HUES64 (cell line): ENCODE data around the gene DPH1.

Experiments used
- H3K27ac ChIP-seq: 2 replicates; pipeline ENCODE4 v1.7.0; 2013; ENCODE audit warnings: low read depth, low read length, inconsistent platforms
- H3K27me3 ChIP-seq: 2 replicates; pipeline ENCODE4 v1.6.1; 2013; ENCODE audit warnings: mild to moderate bottlenecking, low read length; ENCODE audit not compliant: insufficient read depth
- H3K36me3 ChIP-seq: 2 replicates; pipeline ENCODE4 v1.6.1; 2013; ENCODE audit warnings: mild to moderate bottlenecking, low read length; ENCODE audit not compliant: insufficient read depth
- H3K4me1 ChIP-seq: 2 replicates; pipeline ENCODE4 v1.6.1; 2013; ENCODE audit warnings: mild to moderate bottlenecking, low read length, moderate library complexity; ENCODE audit not compliant: insufficient read depth
- H3K4me3 ChIP-seq: 2 replicates; pipeline ENCODE4 v1.5.1; 2013; ENCODE audit warnings: mild to moderate bottlenecking, low read length, moderate library complexity
- H3K9ac ChIP-seq: 2 replicates; pipeline ENCODE4 v1.6.1; 2013; ENCODE audit warnings: mild to moderate bottlenecking, low read depth, low read length
- H3K9me3 ChIP-seq: 2 replicates; pipeline ENCODE4 v1.6.1; 2013; ENCODE audit warnings: low read depth, low read length; ENCODE audit not compliant: insufficient read depth
- WGBS: fragments of 150-250, 120-280 bp; methylation state at CpG from one replicate; pipeline ENCODE4 v1.1.7; 2013; ENCODE audit warnings: missing lambda C conversion rate; 5-methylcytosine and 5-hydroxymethylcytosine counted together

DPH1 gene

DNA sequence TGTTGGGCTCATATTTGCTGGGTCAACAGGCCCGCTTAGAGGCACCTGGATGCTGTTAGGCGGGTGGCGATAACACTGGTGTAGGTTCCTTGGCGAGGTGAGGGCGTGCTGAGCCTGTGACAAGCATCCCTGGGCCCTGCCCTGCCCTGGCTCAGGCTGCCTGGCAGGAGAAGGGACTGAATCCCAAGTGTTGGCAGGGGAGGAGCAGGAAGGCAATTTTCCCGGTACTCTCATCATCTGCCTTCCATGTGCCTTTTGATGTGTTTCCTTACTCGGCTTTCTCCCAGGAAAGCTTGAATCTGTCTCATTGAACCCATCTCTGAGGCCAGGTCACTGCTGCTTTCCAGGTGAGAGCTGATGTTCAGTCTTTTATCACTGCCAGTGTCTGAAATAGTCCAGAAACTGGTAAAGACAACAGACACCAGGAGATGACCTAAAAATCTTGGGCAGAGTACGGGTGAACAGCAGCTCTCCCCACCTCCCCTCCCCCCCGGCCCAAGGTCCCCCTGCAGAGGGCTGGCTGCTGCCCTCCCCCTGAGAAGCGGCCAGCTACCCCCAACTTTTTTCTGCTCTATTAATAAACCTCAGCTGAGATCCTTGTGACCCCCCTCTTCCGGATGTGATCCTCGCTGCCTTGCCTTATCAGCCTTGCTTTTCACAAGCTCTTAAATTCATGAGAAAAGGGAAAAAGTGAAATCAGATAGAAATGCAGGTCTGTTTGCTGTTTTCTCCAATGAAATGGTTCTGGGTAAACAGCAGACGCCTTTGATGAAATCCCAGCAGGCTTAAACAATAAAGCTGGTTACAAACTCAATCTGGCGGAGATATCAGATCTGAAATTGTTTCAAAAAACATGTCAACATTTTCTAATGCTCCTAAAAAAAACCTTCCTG, 33.8 kb upstream of the DPH1 start:
- H3K4me3 ChIP-seq, result no peak overlapping the region
- peaks cover 21% of the 10 kb centered on the region for H3K4me1 ChIP-seq
- WGBS, result 80% methylated on average over 13 of the region's 14 CpGs
- peaks cover 49% of the 10 kb centered on the region for H3K27me3 ChIP-seq
- H3K36me3 ChIP-seq, result no peaks in the 10 kb centered on the region
- H3K9ac ChIP-seq, result no peak overlapping the region
- no peak overlapping the region; the same call in 1 of the 2 replicates for H3K27ac ChIP-seq
- no peaks in the 10 kb centered on the region for H3K9me3 ChIP-seq

DNA sequence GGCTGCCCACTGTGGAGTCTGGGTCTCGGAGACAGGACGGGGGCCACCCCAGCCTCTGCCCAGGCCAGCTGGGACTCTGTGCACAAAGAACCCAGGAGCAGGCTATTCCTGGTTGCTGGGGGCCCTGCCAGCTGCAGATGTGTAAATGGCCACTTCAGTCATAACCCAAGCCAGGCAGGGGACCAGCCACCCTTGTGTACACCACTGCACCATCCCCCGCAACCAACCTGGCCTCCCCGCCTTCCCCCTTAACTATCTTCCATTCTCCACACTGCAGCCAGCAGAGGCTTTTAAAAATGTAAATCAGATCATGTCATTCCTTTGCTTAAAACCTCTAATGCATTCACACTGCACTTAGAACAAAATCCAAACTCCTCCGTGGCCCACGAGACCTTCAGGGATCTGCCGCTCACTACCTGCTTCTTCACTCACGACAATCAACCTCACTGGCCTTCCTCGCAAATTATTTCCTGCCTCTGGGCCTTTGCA, 33.1 kb upstream of the DPH1 start:
- H3K9me3 ChIP-seq, result no peaks in the 10 kb centered on the region
- peaks cover 49% of the 10 kb centered on the region for H3K27me3 ChIP-seq
- H3K36me3 ChIP-seq, result no peaks in the 10 kb centered on the region
- H3K4me1 ChIP-seq, result peaks cover 21% of the 10 kb centered on the region
- no peak overlapping the region; the same call in 1 of the 2 replicates for H3K27ac ChIP-seq
- H3K9ac ChIP-seq, result no peak overlapping the region
- H3K4me3 ChIP-seq, result no peak overlapping the region
- 63% methylated on average over 9 of the region's 9 CpGs for WGBS

DNA sequence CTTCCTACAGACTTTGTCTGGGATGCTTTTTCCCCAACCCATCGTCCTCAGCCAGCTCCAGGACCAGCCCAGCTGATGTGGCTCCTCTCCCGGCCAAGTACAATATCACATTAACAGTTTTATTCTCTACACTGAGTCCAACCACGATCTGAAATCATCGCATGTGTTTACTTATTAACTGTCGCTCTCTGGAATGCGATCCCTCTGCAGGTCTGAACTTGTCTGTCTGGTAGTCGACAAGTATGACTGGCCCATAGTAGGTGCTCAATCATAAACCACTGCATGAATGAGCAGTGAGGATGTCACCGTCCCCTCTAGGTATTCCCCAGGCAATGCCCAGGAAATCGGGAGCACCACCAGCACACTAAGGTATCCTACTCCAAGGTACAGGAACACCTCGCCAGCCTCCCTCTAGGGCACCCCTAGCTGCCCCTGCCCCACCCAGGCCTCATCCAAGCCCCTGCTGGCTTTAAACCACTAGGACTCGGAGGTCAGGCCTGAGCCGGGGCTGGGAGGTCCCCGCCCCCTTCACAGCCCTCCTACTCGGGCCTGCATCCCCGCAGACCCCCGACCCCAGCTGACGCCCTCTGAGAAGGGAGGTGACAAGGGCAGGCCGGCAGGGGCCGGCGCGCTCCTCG, 32.5 kb upstream of the DPH1 start:
- H3K27ac ChIP-seq, result no peak overlapping the region
- peaks cover 49% of the 10 kb centered on the region for H3K27me3 ChIP-seq

DNA sequence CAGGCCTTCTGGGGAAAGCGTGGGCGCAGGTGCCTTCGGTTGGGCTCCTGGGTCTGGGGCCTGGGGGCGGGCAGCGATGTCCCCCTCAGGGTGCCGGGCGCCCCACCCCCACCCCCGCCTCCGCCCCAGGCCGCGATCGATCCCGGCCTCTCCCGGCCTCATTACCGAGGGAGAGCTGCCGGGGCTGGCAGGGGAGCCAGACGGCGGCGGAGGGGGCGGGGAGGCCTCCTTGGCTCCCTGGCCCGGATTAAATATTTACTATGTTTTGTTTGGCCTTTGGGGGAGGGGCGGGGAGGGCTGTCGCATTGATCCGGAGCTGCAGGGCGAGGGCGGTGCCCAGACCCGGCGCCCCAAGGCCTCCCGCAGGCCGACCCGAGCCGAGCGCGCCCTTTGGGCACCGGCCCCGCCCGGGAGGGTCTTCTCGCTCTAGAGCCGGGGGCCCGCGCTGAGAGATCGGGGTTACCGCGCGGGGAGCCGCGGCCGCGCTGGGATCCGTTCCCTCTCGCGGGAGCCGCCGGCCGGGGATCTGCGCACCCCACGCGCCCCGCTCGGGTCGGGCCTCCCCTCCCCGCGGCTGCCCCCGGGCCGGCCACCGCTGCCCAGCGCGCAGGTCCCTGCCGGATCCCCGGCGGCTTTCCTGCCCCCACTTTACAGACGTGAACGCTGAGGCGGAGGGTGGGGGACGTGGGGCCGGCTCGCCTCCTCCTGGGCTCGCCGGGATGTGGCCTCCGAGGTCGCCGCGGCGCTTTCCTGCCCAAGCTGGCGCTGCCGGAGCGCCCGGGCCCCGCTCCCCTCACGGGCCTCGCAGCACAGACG, 31.8 kb upstream of the DPH1 start:
- Histone ChIP-seq H3K9me3 (no peaks in the 10 kb centered on the region), H3K4me3 (peak overlapping the region; percentile 54), H3K27ac (no peak overlapping the region), H3K9ac (peak overlapping the region; percentile 50; the same call in 1 of the 2 replicates), H3K36me3 (no peaks in the 10 kb centered on the region), H3K27me3 (peaks cover 49% of the 10 kb centered on the region), H3K4me1 (peaks cover 21% of the 10 kb centered on the region)
- WGBS, result 2% methylated on average over 86 of the region's 92 CpGs

More for the DNA sequence above, 32.5 kb upstream of the DPH1 start:
- H3K36me3 ChIP-seq, result no peaks in the 10 kb centered on the region
- peaks cover 21% of the 10 kb centered on the region for H3K4me1 ChIP-seq
- peak overlapping the region; percentile 54; the same call in 1 of the 2 replicates for H3K4me3 ChIP-seq
- H3K9ac ChIP-seq, result no peak overlapping the region
- no peaks in the 10 kb centered on the region for H3K9me3 ChIP-seq
- WGBS, result 31% methylated on average over 21 of the region's 22 CpGs

DNA sequence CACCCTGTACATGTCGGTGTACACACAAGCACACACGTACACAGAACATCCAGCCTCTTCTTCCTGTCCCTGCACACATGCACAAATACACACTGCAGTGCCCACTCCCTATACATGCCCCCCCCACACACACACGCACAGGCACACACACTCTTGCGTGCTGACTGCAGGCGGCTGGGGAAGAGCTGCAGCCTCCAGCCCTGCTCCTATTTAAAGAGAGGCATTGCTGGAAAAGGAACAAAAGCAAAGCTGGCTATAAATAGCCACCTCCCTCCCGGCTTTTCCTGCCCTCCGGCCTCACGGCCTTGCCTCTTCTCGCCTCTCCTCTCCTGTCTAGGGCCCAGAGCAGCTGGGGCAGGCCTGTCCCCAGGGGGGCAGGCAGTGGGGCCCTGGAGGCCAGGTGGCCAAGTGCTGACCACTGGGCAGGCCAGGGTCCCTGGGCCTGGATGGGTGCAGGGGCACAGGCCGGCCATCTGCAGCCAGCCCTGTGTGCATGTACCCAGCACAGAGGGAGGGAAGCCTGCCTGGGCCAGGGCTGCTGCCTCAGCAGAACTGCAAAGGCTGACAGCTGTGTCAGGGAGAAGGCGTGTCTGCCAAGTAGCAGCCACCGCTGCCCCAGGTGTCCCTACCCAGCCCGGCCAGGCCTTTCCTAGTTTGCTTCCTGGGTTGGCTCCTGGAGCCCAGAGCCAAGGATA, 30.2 kb upstream of the DPH1 start:
- peaks cover 21% of the 10 kb centered on the region for H3K4me1 ChIP-seq
- H3K27me3 ChIP-seq, result peaks cover 44% of the 10 kb centered on the region
- no peaks in the 10 kb centered on the region for H3K9me3 ChIP-seq
- no peak overlapping the region for H3K9ac ChIP-seq
- no peak overlapping the region for H3K4me3 ChIP-seq
- no peaks in the 10 kb centered on the region for H3K36me3 ChIP-seq
- WGBS, result 43% methylated on average over 13 of the region's 13 CpGs
- no peak overlapping the region for H3K27ac ChIP-seq

DNA sequence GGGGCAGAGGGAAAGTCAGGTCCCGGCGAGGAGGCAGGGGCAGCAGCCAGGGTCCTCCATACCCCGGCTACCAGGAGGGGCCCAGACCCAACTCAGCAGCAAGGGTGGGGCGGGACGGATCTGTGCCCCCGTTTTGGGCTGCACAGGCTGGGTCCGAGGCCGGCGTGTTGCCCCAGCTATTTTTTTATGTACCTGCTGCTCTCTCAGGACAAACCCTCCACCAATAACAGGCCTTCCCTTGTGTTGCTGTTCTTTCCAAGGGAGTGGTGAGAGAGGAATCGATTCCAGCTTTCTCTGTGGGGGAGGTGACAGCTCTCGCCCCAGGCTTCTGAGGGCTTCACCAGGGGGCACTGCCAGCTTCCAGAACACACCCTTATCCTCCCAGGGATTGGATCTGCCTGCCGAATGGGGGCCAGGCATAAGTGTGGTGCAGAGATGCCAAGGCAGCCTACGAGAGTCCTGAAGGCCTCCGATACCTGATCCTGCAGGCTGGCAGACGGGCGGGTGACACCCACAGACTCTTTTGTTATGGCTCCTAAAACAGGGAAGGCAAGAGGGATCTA, 27.1 kb upstream of the DPH1 start:
- Histone ChIP-seq H3K27ac (no peak overlapping the region), H3K9me3 (no peaks in the 10 kb centered on the region), H3K9ac (no peak overlapping the region), H3K4me3 (no peak overlapping the region), H3K27me3 (peaks cover 21% of the 10 kb centered on the region), H3K4me1 (peaks cover 7% of the 10 kb centered on the region; the same call in 1 of the 2 replicates), H3K36me3 (no peaks in the 10 kb centered on the region)
- WGBS, result 71% methylated on average over 15 of the region's 16 CpGs

DNA sequence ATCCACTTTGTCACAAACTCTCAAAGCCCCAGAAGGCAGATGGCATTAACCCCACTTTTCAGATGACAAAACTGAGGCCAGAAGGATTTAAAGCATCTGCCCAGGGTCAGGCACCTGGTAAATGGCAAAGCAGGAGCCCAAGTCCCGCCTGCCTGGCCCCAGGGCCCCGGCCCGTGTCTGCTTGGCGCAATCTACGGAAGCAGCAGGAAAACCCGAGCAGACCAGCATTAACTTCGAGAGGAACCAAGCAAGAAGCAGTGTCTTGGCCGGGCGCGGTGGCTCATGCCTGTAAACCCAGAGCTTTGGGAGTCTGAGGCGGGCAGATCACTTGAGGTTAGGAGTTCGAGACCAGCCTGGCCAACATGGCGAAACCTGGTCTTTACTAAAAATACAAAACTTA, 26.4 kb upstream of the DPH1 start:
- Histone ChIP-seq H3K9ac (no peak overlapping the region), H3K4me1 (peaks cover 7% of the 10 kb centered on the region; the same call in 1 of the 2 replicates), H3K9me3 (no peaks in the 10 kb centered on the region), H3K27me3 (peaks cover 16% of the 10 kb centered on the region), H3K27ac (no peak overlapping the region), H3K36me3 (no peaks in the 10 kb centered on the region), H3K4me3 (no peak overlapping the region)
- WGBS, result 96% methylated on average over 13 of the region's 13 CpGs

DNA sequence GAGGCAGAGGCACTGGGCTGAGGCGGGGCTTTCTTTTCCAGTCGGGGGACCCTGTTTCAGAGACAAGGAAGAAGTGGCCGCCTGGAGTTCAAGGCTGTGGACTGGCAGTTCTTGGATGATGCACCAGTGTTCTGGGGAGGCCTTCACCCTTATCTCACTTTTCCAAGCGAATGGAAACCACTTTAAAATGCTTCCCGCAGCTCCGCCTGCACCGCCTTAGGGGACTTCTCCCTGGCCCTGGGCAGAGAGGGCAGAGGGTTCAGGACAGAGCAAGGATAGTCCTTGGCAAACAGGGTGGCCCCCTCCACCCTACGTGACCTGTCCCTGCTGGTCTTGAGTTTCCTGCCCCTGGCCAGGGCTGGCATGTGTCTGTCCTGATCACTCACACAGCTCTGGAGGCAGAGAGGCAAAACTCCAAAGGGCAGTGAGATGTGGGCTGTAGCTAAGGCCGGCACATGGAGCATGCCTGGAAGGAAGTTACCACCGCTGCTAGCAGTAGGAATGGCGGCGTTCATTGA, 25.5 kb upstream of the DPH1 start:
- H3K9ac ChIP-seq, result no peak overlapping the region
- no peaks in the 10 kb centered on the region for H3K36me3 ChIP-seq
- 86% methylated on average over 12 of the region's 12 CpGs for WGBS
- H3K9me3 ChIP-seq, result no peaks in the 10 kb centered on the region
- peaks cover 7% of the 10 kb centered on the region; the same call in 1 of the 2 replicates for H3K4me1 ChIP-seq
- H3K4me3 ChIP-seq, result no peak overlapping the region
- H3K27me3 ChIP-seq, result peaks cover 8% of the 10 kb centered on the region; the same call in 1 of the 2 replicates
- no peak overlapping the region for H3K27ac ChIP-seq

DNA sequence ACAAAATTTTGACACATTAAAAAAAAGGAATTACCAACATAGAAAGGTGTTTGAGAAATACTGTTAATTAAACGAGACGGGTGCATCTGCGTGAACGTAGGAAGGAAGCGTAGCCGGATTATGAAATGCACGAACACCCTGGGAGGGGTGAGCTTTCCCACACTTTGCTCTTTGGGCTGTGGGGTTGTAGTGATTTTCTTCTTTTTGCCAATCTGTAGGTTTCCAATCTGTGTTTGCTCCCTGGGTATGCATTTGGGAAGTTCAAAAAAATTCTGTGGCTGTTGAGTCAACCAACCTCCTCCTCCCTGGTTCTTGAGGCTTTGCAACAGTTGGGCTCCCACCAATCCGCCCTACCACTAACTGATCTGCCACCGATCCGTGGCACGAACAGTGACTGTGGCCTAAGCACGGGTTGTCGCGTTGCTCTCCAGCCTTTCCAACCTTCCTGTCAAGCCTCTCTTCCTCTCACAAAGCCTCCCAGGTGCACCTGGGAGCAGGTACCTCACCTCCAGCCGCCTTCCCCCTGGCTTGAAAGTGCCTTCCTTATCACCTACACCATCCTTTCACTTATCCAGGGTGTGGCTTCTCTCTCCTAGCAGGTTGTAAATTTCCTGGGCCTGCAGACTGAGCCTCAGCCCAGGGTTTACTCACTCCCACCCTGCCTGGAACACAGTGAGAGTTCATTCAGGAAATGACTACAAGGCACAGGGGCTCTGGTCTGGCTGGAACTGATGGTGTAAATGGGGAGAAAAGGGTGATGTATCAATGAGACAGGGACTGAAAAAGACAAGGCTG, 21.4 kb upstream of the DPH1 start:
- H3K9me3 ChIP-seq, result no peaks in the 10 kb centered on the region

More for the DNA sequence above, 21.4 kb upstream of the DPH1 start:
- Histone ChIP-seq H3K27me3 (peaks cover 7% of the 10 kb centered on the region), H3K36me3 (no peaks in the 10 kb centered on the region), H3K4me1 (peaks cover 7% of the 10 kb centered on the region; the same call in 1 of the 2 replicates), H3K9ac (no peak overlapping the region), H3K27ac (no peak overlapping the region), H3K4me3 (no peak overlapping the region)
- 91% methylated on average over 15 of the region's 15 CpGs for WGBS
